ENCODE data around the gene NAV1.

NAV1 gene

GRCh38 chr1:201537028-201537427, 1.9 kb upstream of the NAV1 start:
- H3K27me3 ChIP-seq (ENCODE audit: control insufficient read depth, insufficient read depth, low read length), result peaks cover 7% of the 10 kb centered on the region; the same call in 1 of the 2 replicates
- peaks cover 3% of the 10 kb centered on the region; the same call in 1 of the 2 replicates for H3K4me1 ChIP-seq (ENCODE audit: control insufficient read depth, insufficient read depth, low read length)
- no peak overlapping the region for H3K4me3 ChIP-seq (ENCODE audit: low read length)
- no peak for DNase-seq (ENCODE audit: low read depth, low spot score)
- H3K9me3 ChIP-seq (ENCODE audit: control insufficient read depth, insufficient read depth, low read length), result no peaks in the 10 kb centered on the region
- no CpG with 5 or more reads among the region's 2 CpGs for WGBS (ENCODE audit: insufficient coverage, insufficient read length)
- no peak overlapping the region for H3K27ac ChIP-seq (ENCODE audit: low read length)
- no peaks in the 10 kb centered on the region for H3K36me3 ChIP-seq (ENCODE audit: control insufficient read depth, insufficient read depth, low read length)

GRCh38 chr1:201537467-201537866, 1.5 kb upstream of the NAV1 start:
- no peaks in the 10 kb centered on the region for H3K9me3 ChIP-seq (ENCODE audit: control insufficient read depth, insufficient read depth, low read length)
- H3K36me3 ChIP-seq (ENCODE audit: control insufficient read depth, insufficient read depth, low read length), result no peaks in the 10 kb centered on the region
- peaks cover 7% of the 10 kb centered on the region; the same call in 1 of the 2 replicates for H3K27me3 ChIP-seq (ENCODE audit: control insufficient read depth, insufficient read depth, low read length)
- H3K27ac ChIP-seq (ENCODE audit: low read length), result no peak overlapping the region
- peaks cover 3% of the 10 kb centered on the region; the same call in 1 of the 2 replicates for H3K4me1 ChIP-seq (ENCODE audit: control insufficient read depth, insufficient read depth, low read length)
- no peak for DNase-seq (ENCODE audit: low read depth, low spot score)
- no CpG with 5 or more reads among the region's 4 CpGs for WGBS (ENCODE audit: insufficient coverage, insufficient read length)
- no peak overlapping the region for H3K4me3 ChIP-seq (ENCODE audit: low read length)

- no peak for DNase-seq (ENCODE audit: low read depth, low spot score)
- H3K27me3 ChIP-seq (ENCODE audit: control insufficient read depth, insufficient read depth, low read length), result peaks cover 7% of the 10 kb centered on the region; the same call in 1 of the 2 replicates
- WGBS (ENCODE audit: insufficient coverage, insufficient read length), result no CpG with 5 or more reads among the region's 6 CpGs
- 0 out of 2 replicates have a peak, but pooled peaks cover 1% of the 10 kb centered on the region for H3K4me1 ChIP-seq (ENCODE audit: control insufficient read depth, insufficient read depth, low read length)
- no peak overlapping the region for H3K27ac ChIP-seq (ENCODE audit: low read length)
- peak overlapping the region; percentile 73; the same call in 1 of the 2 replicates for H3K4me3 ChIP-seq (ENCODE audit: low read length)
- H3K9me3 ChIP-seq (ENCODE audit: control insufficient read depth, insufficient read depth, low read length), result no peaks in the 10 kb centered on the region
- H3K36me3 ChIP-seq (ENCODE audit: control insufficient read depth, insufficient read depth, low read length), result no peaks in the 10 kb centered on the region
Observed at GRCh38 chr1:201537891-201538611, 876 bp upstream of the NAV1 start.

- DNase-seq (ENCODE audit: low read depth, low spot score), result no peak
- Histone ChIP-seq H3K9me3 (ENCODE audit: control insufficient read depth, insufficient read depth, low read length) (no peaks in the 10 kb centered on the region), H3K27me3 (ENCODE audit: control insufficient read depth, insufficient read depth, low read length) (peaks cover 7% of the 10 kb centered on the region; the same call in 1 of the 2 replicates), H3K27ac (ENCODE audit: low read length) (no peak overlapping the region), H3K4me3 (ENCODE audit: low read length) (peak overlapping the region; percentile 73; the same call in 1 of the 2 replicates), H3K36me3 (ENCODE audit: control insufficient read depth, insufficient read depth, low read length) (no peaks in the 10 kb centered on the region), H3K4me1 (ENCODE audit: control insufficient read depth, insufficient read depth, low read length) (peaks cover 3% of the 10 kb centered on the region; the same call in 1 of the 2 replicates)
- WGBS (ENCODE audit: insufficient coverage, insufficient read length), result no CpG with 5 or more reads among the region's 47 CpGs
Observed at GRCh38 chr1:201539561-201540431, 869 bp downstream of the NAV1 start.

DNA sequence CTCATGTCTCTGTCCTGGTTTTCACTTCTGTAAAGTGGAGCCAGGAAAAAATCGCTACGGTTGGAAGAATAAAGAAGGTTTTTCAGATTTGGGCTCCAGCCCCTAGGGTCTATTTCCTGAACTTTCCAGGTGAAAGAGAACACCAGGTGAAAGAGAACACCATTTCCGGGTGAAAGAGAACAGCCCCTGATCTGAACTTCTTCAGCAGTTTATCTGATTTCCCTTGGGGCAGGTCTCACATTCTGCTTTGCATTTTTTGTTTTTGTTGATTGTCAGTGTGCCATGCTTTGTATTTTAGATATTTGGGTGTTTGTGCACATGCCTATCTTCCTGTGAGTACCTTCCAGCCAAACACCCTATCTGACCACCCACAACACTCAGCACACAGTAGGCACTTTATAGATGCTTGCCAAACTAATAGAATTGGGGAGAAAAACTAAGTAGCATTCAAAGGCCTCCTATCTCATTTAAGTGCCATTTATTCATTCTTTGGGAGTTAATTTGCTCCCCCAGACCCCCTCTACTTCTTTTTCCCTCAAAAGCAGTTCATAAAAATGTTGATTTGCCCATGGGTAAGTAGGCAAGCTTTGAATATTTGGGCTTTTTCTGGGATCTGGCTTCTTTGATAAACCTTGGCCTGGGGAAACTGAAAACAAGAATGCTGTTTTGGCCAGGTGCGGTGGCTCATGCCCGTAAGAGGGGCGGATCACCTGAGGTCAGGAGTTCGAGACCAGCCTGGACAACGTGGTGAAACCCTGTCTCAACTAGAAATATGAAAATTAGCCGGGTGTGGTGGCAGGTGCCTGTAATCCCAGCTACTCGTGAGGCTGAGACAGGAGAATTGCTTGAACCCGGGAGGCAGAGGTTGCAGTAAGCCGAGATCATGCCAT, 2.2 kb downstream of the NAV1 start:
- Histone ChIP-seq H3K9me3 (ENCODE audit: control insufficient read depth, insufficient read depth, low read length) (no peaks in the 10 kb centered on the region), H3K4me3 (ENCODE audit: low read length) (no peak overlapping the region), H3K27ac (ENCODE audit: low read length) (no peak overlapping the region), H3K27me3 (ENCODE audit: control insufficient read depth, insufficient read depth, low read length) (peaks cover 7% of the 10 kb centered on the region; the same call in 1 of the 2 replicates), H3K36me3 (ENCODE audit: control insufficient read depth, insufficient read depth, low read length) (no peaks in the 10 kb centered on the region), H3K4me1 (ENCODE audit: control insufficient read depth, insufficient read depth, low read length) (peaks cover 3% of the 10 kb centered on the region; the same call in 1 of the 2 replicates)
- no CpG with 5 or more reads among the region's 12 CpGs for WGBS (ENCODE audit: insufficient coverage, insufficient read length)
- DNase-seq (ENCODE audit: low read depth, low spot score), result no peak

DNA sequence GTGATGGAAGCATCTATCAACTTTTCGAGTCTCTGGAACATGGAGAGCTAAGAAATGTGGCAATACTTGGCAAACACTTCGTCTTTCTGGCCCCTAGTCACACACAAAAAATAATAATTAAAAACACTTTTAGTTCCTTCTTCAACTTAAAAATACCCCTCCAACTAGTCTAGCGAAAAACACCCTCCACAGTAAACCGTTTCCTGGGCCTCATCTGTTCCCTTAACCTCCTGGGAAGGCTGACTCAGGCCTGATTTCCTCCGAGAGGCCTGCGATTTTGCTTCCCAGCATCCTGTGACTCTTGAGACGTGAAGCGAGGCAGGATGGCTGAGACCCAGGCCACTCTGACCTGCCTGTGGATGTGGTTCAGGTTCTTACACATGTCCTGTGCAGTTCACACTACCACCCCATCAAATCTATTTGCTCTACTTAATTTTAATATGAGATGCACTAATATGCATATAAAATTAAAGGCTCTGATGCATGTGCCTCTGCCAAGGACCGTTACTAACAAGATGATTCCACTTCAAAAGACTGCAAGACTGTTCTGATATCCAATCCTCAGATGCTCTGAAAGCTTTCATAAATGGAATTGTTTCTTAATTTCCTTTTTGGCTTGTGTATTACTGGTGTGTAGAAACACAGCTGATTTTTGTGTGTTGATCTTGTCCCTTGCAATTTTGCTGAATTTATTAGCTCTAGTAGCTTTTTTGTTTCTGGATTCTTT, 3.5 kb downstream of the NAV1 start:
- Histone ChIP-seq H3K27me3 (ENCODE audit: control insufficient read depth, insufficient read depth, low read length) (peaks cover 7% of the 10 kb centered on the region; the same call in 1 of the 2 replicates), H3K9me3 (ENCODE audit: control insufficient read depth, insufficient read depth, low read length) (no peaks in the 10 kb centered on the region), H3K36me3 (ENCODE audit: control insufficient read depth, insufficient read depth, low read length) (no peaks in the 10 kb centered on the region), H3K27ac (ENCODE audit: low read length) (no peak overlapping the region), H3K4me3 (ENCODE audit: low read length) (no peak overlapping the region), H3K4me1 (ENCODE audit: control insufficient read depth, insufficient read depth, low read length) (peaks cover 3% of the 10 kb centered on the region; the same call in 1 of the 2 replicates)
- 100% methylated on average over 2 of the region's 9 CpGs for WGBS (ENCODE audit: insufficient coverage, insufficient read length)
- no peak for DNase-seq (ENCODE audit: low read depth, low spot score)

GRCh38 chr1:201543871-201544642, 5.1 kb downstream of the NAV1 start:
- WGBS (ENCODE audit: insufficient coverage, insufficient read length), result no CpG with 5 or more reads among the region's 7 CpGs
- DNase-seq (ENCODE audit: low read depth, low spot score), result no peak
- H3K4me1 ChIP-seq (ENCODE audit: control insufficient read depth, insufficient read depth, low read length), result peaks cover 2% of the 10 kb centered on the region; the same call in 1 of the 2 replicates
- H3K9me3 ChIP-seq (ENCODE audit: control insufficient read depth, insufficient read depth, low read length), result no peaks in the 10 kb centered on the region
- no peak overlapping the region for H3K27ac ChIP-seq (ENCODE audit: low read length)
- no peak overlapping the region for H3K4me3 ChIP-seq (ENCODE audit: low read length)
- no peaks in the 10 kb centered on the region for H3K36me3 ChIP-seq (ENCODE audit: control insufficient read depth, insufficient read depth, low read length)
- peaks cover 7% of the 10 kb centered on the region; the same call in 1 of the 2 replicates for H3K27me3 ChIP-seq (ENCODE audit: control insufficient read depth, insufficient read depth, low read length)

- no peak overlapping the region for H3K4me3 ChIP-seq (ENCODE audit: low read length)
- no peak overlapping the region for H3K27ac ChIP-seq (ENCODE audit: low read length)
- H3K4me1 ChIP-seq (ENCODE audit: control insufficient read depth, insufficient read depth, low read length), result peaks cover 2% of the 10 kb centered on the region; the same call in 1 of the 2 replicates
- peaks cover 5% of the 10 kb centered on the region; the same call in 1 of the 2 replicates for H3K27me3 ChIP-seq (ENCODE audit: control insufficient read depth, insufficient read depth, low read length)
- H3K9me3 ChIP-seq (ENCODE audit: control insufficient read depth, insufficient read depth, low read length), result no peaks in the 10 kb centered on the region
- no peak for DNase-seq (ENCODE audit: low read depth, low spot score)
- no CpG with 5 or more reads among the region's 3 CpGs for WGBS (ENCODE audit: insufficient coverage, insufficient read length)
- H3K36me3 ChIP-seq (ENCODE audit: control insufficient read depth, insufficient read depth, low read length), result no peaks in the 10 kb centered on the region
Observed at GRCh38 chr1:201544710-201545109, 5.8 kb downstream of the NAV1 start.
